ENCODE data around the gene TAF1C.

- TF ChIP-seq POLR2A (IDR thresholded peaks at IDR 0.05; ENCODE audit: low read depth, low read length) = no peak
- TF ChIP-seq POLR2AphosphoS2 (IDR thresholded peaks at IDR 0.05; ENCODE audit: low read depth, low read length) = no peak
- no peak for TF ChIP-seq ZBTB40 (IDR thresholded peaks at IDR 0.05; ENCODE audit: borderline replicate concordance)
- TF ChIP-seq CTCF (IDR thresholded peaks at IDR 0.05 in 2 of 3, conservative IDR thresholded peaks at IDR 0.05 in 1 of 3; ENCODE audit: control insufficient read depth in 2 of 3, extremely low read depth in 1 of 3, insufficient read depth in 1 of 3, low read depth in 3 of 3, low read length in 3 of 3) = no peak
- TF ChIP-seq USF2 (IDR thresholded peaks at IDR 0.05; ENCODE audit: borderline replicate concordance, low read depth, low read length) = no peak
These were observed 47.8 kb downstream of the TAF1C start for GRCh38 chr16:84138824-84139627.
